Inferior parietal cortex (tissue), 1 donor: ENCODE results near the gene ADAMTS2.

Experiments
- DNase-seq: peaks from one replicate; pipeline ENCODE4 v3.0.0-alpha.2; 2016; ENCODE audit errors: extremely low spot score

Gene ADAMTS2

DNA sequence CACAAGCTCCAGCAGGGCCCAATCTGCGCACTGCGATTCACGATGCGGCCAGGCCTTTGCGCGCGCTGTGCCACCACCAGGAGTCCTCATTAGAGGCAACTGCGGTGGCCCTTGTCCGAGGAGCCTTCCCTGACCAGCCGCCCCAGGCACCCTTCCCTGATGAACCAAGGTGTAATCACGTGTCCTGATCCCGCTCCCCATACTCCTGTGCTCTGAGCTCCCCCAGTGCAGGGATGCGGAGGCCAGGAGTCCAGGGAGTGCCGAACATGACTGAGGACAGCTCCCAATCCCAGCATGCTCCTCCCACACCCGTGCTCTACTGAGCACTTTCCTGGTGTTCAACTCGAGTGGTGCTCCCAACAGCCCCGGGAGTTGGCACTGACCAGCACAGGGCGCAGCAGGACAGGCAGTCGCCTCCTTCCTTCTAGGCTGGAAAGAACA, 150.3 kb downstream of the ADAMTS2 start:
- DNase-seq: no peak

DNA sequence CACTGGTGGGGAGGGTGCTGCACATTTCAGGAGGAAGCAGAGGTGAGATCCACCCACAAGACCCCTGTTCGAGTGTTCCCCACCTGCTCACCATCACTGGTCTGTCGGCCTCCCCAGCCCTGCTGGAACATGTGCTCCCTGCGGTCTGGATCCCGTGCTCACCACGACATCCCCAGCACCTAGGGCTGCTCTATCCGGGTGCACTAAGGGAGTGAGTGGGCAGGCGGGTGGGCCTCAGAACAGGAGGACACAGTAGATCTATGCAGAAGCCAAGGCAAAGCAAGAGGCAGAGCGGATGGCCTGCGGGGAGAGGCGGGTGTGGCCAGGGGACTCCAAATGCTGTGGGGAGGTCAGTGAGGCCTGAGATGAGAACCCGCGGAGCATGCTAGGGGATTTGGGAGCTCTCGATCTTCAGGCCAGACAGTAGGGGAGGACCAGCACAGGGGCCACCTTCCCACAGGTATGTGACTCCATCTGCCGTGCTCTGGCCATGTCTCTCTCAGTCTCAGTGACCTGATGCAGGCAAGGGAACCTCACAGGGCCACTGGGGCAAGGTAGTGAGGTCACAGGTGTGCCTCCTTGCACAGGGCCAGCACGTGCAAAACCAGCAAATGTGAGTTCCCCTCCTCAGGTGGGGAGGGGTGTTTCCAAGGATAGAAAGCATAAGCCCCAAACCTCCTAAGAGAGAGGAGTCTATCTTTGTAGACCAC, 150.9 kb downstream of the ADAMTS2 start:
- no peak for DNase-seq

DNA sequence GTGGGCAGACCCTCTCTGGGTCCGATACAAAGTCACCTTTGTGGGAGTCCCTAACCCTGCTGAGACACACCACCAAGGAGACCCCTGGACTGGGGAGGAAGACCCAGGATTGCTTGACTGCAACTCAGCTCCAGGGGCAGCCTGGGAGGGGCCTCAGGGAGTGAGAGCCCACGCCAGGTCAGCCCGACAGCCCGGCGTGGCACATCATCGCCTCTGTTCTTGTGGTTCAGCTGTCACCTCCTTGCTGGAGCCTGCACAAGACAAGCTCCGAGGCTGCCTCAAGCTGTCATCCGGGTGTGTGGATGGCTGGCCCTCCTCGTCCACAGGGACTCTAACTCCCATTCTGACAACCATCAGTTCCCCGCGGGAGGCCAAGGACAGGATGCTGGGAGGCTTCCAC, 151.5 kb downstream of the ADAMTS2 start:
- no peak for DNase-seq

DNA sequence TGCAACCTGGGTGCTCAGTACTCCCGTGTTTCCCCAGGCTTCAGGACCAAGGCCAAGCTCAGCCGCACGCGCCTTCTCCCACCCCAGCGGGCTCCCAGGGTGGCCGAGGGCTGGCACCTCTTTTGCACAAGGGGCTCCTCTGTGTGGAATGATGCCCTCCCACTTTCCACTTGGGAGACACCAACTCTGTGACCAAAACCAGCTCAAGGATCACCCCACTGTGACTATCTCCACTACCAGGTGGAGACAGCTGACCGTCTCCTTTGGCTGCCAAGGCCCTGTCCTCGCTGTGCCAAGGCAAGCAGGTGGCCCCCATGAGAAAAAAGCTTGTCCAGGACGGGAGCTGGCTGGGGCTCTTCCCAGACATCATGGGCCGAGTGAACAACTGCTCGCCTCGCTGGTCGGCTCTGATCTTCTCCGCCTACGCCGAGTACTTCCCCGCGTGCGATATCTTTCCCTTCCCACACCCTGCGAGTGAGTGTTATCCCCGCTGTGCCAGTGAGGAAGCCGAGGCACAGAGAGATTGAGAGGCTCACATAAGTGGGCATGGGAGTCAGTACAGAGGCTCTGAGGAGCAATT, 152.3 kb downstream of the ADAMTS2 start:
- no peak for DNase-seq

DNA sequence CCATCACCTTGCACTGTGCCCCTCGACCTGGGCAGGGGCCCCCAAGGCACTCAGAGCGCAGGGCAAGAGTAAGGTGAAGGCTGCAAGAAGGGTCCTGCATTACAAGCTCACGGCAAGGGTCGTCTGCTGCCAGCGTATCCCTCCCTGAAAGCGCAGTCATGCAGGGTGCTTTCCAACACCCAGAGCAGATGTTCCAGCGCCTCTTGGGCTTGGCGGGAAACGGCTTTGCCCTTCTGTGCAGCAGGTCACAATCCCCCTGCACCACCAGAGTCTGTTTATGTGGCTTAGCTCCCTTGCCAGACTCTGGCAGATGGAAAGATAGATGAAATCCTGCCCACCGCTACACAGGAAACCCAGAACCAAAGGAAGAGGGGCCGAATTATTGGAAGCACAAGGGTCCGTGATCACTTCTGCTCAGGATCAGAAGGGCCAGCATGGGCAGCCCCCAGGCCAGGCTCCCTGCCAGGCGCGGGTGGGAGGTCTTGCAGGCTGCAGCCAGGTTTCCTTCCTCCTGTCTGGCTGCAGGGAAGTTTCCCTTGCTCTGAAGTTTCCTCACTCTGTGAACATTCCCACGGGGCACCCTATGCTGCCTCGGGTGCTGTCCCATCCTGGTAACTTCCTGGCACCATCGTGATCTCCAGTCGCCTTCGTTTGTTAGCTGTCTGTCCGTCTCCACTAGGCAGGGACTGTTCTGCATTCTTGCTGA, 152.9 kb downstream of the ADAMTS2 start:
- no peak for DNase-seq

DNA sequence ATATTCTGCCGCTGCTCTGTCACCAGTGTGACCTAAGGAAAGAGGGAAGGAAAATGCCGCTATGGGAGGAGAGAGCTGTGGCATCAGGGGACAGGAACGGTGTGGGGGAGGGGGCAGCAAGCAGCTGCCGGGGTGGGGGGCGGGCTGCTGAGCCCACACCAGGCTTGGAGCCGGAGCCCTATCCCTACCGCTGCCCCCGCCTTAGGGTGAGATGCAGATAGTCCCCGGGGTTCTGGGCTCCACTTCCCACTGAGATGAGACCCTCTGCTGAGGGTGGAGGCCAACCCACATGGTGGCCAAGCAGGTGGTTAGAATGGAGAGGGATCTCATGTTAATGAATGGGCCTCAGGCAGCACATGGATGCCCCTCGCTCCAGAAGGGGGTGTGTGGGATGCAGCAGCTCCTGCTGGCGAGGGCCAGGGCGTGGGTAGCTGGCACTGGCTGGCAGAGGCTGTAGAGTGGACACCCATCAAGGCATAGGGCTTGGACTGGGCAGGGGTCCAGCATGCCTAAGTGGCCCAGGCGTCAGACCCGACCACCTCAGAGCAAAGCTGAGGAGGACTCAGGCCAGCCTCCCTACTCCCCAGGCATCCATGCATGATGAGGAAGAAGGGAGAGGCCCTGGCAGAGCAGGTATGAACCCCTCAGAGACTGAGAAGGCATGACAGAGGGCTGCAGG, 153.6 kb downstream of the ADAMTS2 start:
- DNase-seq: no peak

DNA sequence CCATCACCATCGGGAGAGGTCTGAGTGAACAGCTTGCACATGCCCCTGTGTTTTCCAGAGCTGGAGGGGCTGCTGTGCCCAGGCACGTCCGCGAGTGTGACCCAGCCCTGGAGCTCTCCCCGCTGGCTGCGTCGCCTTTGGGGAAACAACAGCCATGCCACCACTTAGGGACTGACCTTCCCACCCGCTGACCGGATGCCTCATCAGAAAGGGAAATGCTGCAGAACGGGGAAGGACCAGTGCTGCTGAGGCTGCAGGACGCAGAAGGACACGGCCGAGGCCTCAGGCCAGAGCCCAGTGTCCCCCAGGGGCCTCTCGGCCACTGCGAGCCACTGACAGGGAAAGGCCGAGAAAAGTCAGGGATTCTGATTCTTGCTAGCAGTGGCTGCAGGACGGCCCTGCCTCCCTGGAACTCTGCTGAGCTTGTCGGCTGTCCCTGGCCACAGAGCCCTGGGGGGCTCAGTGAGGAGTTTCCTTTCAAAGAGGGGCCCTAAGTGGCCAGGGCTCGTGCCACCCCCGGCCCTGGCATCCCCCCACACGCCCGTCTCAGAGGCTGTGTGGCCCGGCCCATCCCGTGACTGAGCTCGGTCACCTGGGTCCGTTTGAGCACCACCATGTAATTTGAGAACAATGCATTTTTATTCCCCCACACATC, 154.3 kb downstream of the ADAMTS2 start:
- no peak for DNase-seq

DNA sequence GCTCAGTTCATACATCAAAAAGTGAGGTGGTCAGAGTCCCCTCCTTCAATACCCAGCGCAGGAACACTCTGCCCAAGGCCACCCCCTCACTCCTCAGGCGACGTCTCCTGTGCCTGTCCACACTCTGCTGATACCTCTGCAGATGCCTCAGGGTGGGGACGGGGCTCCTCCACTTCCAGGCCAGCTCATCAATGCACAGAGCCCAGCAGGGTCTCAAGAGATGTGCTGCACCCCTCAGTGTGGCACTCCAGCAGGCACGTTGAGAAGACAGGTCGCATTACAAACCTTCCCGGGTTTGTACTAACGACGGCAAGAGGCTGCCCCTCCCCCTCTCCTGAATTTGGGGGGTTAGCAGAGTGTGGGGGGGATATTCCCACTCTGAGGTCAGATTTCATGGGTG, 156.6 kb downstream of the ADAMTS2 start:
- DNase-seq: no peak

DNA sequence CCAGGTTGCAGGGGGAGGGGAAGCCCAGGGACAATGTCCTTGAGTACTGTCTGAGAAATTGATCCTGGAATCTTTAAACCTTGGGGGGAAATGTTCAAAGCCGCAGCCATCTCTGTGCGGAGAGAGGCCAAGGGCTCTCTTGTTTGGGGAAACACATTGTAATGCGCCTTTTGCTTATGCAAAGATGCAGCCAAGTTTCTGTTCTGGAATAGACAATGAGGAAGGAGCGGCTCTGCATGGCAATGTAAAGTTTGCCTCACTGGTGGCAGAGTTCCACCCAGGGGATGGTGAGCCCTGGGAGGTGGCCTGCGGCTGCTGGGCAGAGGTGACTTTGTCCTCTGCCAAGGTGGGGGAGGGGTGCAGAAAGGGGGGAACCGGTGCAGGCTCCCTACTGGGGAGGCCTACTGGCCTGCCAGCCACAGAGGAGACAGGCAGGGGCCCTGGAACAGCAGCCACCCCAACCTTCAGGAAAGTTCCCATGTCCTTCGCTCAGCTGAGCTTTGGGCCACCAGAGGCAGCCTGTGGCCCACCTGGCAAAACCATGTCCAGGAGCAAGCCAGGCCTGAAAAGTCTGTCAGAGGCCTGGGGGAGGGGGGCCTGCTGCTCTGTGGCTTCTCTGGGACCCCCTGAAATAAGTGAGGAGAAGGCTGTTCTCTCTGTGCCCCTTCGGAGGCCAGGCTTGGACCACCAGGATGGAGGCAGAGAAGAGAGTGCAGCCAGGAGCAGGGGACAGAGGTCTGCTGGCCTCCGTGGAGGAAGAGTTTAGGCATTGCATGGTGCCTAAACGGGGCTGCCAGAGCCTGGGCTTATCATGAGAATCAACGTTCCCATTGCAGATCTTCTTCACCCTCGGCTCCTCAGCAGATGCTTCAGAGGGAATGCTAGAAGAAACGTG, 157.3 kb downstream of the ADAMTS2 start:
- no peak for DNase-seq

DNA sequence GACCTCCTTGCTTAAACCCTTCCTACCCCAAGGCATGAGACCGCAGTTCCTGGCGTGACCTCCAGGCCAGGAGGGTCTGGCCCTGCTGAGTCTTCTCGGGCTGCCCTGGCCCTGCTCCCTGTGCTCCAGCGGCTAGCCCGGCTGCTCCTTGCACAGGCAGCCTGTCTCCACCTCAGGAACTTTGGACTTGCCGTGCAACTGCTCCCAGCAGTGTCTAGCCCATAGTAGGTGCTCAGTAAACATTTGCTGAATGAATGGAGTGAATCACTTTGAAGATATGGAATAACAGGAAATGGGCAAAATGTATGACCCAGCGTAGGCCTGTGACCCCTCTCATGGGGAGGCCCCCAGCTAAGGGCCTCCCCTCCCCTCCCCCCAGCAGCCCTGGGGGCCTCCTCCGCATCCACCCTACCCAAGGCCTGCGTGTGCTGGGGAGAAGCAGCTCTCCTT, 158.0 kb downstream of the ADAMTS2 start:
- no peak for DNase-seq

DNA sequence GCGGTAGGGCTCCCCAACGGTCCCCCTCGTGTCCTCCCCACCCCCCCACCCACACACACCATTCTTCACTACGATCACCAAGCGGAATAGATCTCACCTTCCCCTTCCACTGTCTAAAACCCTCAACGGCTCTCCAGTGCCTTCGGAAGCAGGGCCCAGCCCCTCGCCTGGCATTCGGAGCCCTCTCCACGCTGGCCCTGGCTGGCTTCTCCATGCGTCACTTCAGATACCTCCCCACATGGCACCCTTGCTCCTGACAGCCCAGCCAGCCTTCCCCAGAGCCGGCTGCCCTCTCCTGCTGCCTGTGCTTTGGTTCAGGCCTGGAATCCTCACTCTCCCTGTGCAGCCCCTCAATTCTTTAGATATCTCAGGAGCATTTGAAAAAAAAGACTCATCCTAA, 158.5 kb downstream of the ADAMTS2 start:
- no peak for DNase-seq

DNA sequence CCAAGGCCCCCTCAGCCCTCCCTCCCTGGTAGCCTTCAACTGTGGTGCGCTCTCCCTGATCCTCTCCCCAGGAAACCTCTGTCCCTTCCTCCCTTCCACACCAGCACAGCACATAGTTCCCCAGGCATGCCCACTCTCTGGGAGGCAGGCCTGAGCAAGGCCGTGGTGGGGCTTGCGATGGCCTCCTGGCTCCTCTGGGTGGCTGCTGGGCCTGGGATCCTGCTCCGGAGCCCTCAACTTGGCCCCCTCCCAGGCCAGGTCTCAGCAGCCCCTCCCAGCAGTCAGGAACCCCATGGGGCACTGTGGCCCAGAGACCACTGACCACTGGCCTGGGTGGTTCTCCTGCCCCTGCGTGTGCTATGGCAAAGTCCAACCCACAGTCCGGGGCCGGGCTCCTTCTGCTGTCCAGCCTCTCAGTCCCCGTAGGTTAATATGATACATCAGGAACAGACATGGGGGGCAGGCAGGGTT, 159.3 kb downstream of the ADAMTS2 start:
- no peak for DNase-seq

DNA sequence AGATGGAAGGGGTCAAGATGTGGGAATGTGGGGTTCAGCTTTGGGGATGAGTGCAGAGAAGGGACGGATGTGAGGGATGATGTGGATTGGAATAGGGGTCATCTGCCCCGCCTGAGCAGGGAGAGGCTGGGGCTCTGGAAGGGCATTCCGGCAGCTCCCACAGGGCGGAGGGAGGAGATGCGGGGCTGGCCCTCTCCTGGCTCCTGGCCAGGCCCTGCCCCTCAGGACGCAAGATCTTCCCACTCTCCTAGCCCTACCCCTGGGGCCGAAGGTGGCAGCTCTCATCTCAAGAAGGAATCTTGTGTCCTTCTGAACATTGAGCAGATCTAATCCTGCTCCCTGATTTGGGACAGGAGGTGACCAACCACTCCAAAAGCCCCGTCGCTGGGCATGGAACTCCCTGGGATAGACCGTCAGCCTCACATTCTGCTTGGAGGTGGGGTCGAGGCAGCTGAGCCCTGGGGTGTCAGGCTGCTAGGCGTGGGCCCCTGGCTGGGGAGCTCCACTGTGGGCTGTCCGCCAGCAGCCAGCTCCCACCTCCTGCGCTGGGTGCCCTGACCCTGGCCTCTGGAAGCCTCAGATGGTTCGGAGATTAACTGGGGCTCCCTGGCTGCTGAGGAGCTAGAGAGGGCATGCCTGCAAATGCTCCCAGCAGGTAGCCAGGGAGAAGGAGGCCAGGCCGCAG, 159.9 kb downstream of the ADAMTS2 start:
- no peak for DNase-seq

DNA sequence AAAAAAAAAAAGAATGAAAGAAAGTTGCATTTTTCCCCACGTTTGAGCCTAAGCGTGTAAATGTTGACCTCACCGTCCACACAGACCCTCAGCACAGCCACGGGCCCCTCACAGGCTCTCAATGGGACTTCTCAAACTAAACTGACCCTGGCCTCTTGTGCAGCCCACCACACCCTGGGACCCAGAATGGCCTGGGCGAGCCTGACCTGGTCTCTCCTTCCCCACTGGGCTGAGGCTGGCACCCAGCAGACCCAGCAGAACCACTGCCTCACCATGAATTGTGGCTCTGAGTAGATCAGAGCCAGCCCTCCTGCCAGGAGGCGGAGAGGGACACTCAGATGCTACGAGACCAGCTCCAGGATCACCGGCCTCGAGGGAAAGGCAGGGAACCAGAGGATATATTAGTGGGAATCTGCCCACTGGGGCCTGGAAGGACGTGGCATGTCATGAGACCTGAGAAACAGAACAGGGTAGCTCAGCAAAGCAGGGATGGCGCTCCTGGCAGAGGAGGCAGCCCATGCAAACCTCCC, 160.7 kb downstream of the ADAMTS2 start:
- no peak for DNase-seq

DNA sequence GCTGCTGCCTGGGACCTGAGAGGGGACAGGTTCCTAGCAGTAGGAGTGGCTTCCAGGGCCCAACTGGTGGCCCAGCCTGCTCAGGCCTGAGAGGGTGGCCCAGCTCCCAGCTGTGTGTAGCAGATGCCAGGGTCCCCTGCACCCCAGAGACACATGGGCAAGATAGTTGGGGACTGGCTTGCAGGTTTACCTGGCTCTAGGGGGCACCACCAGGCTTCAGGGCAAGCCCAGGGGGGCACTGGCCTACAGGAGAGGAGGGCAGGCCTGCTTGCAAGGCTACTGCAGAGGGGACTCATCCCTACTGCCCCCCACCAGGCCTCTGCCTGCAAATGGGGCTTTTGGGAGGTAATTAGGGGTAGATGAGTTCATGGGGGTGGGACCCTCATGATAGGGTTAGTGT, 161.8 kb downstream of the ADAMTS2 start:
- no peak for DNase-seq

DNA sequence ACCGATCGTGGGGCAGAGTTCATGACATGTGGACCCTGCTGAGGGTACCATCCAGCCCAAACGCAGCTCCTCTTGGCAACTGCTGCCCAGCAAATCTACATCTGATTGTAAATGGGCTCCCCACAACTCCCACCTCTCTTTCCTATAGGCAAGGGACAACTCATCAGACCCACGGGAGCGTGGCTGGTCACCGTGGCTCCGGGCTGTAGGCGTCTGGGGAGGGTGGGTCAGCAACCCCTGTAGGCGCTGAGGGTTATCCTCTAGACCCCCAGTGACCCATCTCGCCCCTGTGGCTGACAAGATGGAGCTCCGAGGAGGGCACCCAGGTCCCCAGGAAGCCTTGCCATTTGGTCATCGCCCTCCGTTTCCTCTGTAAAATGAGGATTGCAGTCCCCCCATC, 162.7 kb downstream of the ADAMTS2 start:
- no peak for DNase-seq

DNA sequence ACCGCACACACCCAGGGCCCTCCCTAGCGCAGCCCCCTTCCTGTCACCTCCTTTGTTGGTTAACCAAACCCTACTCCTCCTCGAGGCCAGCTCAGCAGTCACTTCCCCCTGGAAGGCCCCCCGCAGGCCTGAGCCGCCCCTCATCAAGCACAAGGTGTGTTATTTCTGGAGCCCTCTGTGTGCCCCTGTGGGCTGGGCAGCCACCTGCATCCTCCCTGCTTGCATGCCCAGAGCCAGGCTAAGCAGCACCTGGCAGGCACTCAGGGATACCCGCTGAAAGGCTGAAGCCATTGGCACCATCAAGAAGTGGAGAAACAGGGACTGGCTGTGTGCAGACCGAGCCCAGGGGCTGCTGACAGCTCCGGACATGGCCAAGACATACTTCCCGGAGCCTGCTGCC, 163.3 kb downstream of the ADAMTS2 start:
- DNase-seq: no peak

DNA sequence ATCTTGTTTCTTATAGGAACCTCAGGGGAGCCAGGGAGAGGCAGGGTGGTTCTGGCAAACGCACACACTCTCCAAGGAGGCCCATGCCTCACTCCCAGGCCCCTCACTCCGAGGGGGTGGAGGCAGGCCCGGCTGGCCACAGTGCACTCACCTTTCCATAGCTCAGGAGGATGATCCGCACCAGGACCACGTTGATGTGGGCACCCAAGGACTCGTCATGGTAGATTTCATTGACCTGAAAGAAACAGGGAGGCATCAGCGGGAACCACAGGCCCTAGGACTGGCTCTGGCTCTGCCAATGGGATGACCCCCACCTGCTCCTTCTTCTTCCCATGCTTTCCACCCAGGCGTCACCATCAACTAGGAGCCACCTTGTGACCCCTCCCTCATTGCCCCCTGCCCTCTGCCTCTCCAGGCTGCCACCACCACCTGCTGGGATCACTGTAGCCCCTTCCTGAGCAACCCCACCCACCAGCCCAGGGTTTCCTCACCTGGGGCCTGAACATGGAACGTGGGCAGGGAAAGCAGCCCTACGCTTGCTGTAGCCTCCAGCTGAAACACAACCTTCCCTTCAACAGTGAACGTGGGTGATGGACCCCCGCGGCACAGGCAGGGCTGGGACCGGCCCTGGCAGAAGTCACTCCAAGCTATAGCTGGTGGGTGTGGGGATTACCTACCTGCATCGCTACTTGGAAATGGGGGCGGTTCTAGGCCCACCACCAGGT, 164.2 kb downstream of the ADAMTS2 start:
- DNase-seq: no peak

DNA sequence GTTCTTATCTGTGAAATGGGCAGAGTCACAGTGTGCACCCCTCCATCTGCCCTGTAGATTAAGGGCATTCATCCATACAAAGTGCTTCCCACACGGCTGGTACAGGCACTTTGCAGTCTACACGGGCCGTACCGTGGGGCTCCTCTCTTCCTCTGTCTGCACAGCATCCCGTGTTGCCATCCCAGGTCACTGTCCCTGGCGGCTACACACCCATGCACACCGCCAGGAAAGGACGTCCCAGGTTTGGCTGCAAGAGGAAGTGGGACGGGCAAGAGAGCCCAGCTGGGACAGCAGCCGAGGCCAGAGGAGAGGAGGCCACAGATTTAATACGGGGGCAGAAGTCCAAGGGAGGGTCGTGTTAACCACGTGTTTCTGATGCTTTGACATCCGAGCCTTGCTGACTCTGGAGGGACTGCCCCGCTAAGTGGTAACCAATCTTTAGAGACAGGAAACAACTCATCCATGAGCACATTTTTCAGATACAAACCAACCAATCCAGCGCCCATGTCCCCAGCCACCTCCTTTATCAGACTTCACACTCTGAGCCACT, 165.1 kb downstream of the ADAMTS2 start:
- no peak for DNase-seq
